HG02840 (cell line): ENCODE measurements around the gene FRRS1L.

Experiments
- ATAC-seq: cut with Tn5 transposase; IDR thresholded peaks from one replicate; pipeline ENCODE4 v1.9.1; 2021; ENCODE audit warnings: mild to moderate bottlenecking, moderate library complexity, moderate number of reproducible peaks; ENCODE audit not compliant: unreplicated experiment, low FRiP score

FRRS1L gene

GRCh38 chr9:109166771-109167601 is at the start of gene FRRS1L:
TSS of gene FRRS1L (minus strand) at chr9:109167249. CDS start at chr9:109167138, 111 bp downstream.
- ATAC-seq: no peak

GRCh38 chr9:109214414-109214813 is 47.4 kb upstream of the FRRS1L start:
- no peak for ATAC-seq

- no peak for ATAC-seq
Observed at GRCh38 chr9:109213285-109214121, 46.5 kb upstream of the FRRS1L start.

GRCh38 chr9:109212768-109213167 is 45.7 kb upstream of the FRRS1L start:
- no peak for ATAC-seq

- ATAC-seq: no peak
Observed at GRCh38 chr9:109206670-109207069, 39.6 kb upstream of the FRRS1L start.

- ATAC-seq: no peak
Observed at GRCh38 chr9:109205526-109205925, 38.5 kb upstream of the FRRS1L start.

- no peak for ATAC-seq
Observed at GRCh38 chr9:109203761-109204360, 36.8 kb upstream of the FRRS1L start.

- no peak for ATAC-seq
Observed at GRCh38 chr9:109199676-109200075, 32.6 kb upstream of the FRRS1L start.

GRCh38 chr9:109198736-109199382 is 31.8 kb upstream of the FRRS1L start:
- no peak for ATAC-seq

- ATAC-seq: no peak
Observed at GRCh38 chr9:109193974-109194556, 27.0 kb upstream of the FRRS1L start.

GRCh38 chr9:109192732-109193361 is 25.8 kb upstream of the FRRS1L start:
- ATAC-seq: no peak

GRCh38 chr9:109191746-109192145 is 24.7 kb upstream of the FRRS1L start:
- ATAC-seq: no peak

GRCh38 chr9:109190151-109190550 is 23.1 kb upstream of the FRRS1L start:
- ATAC-seq: no peak

GRCh38 chr9:109186857-109187520 is 19.9 kb upstream of the FRRS1L start:
- ATAC-seq: no peak

- no peak for ATAC-seq
Observed at GRCh38 chr9:109182940-109183798, 16.1 kb upstream of the FRRS1L start.

GRCh38 chr9:109182550-109182939 is 15.5 kb upstream of the FRRS1L start:
- ATAC-seq: no peak

GRCh38 chr9:109181284-109181683 is 14.2 kb upstream of the FRRS1L start:
- no peak for ATAC-seq

- no peak for ATAC-seq
Observed at GRCh38 chr9:109179801-109180523, 12.9 kb upstream of the FRRS1L start.
